ENCODE measurements around the gene NFIA.

NFIA gene

GRCh38 chr1:61404597-61405376 is 322.4 kb downstream of the NFIA start:
- DNase-seq, result no peak

DNA sequence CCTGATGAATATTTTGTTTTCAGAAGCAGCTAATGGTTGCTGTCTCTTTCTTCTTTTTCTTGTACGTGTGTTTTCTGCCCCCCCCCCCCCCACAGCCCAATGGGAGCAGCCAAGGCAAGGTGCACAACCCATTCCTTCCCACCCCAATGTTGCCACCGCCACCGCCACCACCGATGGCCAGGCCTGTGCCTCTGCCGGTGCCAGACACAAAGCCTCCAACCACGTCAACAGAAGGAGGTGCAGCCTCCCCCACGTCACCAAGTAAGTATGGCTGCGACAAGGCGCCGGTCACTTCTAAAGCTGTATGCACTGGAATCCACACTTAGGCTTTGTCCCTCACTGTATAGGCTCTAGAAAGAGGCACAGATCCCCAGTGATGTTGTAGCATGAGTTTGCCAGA is 324.1 kb downstream of the NFIA start:
- no peak for DNase-seq

DNA sequence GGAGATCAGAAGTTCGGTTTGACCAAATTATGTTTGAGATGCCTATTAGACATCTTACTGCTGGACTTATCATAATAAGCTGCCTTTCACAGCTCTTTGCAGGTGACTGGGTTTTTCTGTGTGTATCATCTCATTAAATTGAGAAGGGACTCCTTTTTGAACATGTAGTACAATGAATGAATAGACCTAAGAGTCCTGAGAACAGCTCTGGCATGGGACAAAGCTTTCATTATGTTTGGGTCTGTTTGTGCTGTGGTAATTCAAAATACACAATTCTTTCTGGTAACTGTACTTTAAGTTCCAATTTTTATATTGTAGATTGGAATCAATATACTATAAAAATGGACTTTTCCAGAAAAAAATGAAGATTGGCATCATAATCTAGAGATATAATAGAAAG is 330.2 kb downstream of the NFIA start:
- no peak for DNase-seq

- no peak for DNase-seq
These were observed 336.8 kb downstream of the NFIA start for GRCh38 chr1:61419196-61419595.

- DNase-seq, result no peak
These were observed 337.3 kb downstream of the NFIA start for GRCh38 chr1:61419657-61420056.

DNA sequence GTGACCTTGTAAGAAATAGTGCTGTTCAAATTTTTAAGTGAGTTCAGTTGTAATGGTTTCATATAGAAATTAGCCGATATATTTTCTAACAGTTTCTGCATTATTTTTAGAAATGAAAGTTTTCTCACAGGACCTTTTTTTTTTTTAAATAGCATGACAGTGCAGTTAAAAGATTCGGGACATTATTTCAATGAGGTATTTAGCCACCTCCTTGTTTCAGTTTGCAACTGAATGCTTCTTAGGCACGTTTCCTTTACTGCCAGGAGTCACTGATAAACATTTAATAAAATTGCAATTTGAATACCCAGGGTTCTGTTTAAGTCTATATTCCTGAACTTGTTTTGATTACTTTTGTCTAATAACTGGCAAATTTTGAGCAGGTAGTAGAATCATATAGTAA is 337.9 kb downstream of the NFIA start:
- DNase-seq, result no peak

- DNase-seq, result no peak
These were observed 338.8 kb downstream of the NFIA start for GRCh38 chr1:61420909-61421835.

GRCh38 chr1:61423643-61424042 is 341.3 kb downstream of the NFIA start:
- DNase-seq, result no peak

DNA sequence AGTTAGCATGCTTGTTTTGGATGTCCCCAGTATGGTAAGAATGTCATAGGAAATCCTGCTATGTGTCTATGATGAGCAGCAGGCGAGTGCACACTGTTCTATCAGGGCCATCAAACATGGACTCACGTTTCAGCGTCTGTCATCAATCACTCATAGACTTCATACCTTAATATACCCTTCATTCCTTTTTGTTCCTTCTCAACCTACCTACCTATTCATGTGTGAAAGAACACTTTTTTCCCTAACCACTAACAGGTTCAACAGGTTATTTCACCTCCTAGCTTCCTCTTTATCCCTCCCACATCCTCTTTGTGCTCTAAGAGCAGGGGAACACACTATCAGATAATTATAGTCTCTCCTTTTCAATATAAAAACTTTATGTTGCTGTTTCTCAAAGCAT is 342.0 kb downstream of the NFIA start:
- no peak for DNase-seq

DNA sequence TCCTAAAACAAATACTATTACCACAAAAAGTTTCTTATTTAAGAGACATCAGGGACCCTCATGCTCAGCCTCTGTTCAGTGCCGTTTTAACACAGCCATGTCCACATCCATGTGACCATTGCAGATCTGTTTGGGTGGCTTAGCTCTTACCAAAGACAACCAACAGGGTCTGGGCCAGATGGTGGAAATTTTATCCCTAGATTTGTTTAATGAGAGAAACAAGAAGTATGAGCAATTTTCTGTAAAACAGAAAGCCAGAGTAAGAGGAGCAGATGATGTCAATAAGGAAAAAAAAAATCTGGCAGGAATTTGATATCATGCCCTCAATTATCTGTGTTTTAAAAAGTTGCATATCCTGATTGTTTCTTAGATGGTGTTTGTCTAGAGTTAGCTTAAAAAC is 342.7 kb downstream of the NFIA start:
- DNase-seq, result no peak

- no peak for DNase-seq
These were observed 343.9 kb downstream of the NFIA start for GRCh38 chr1:61426254-61426653.

DNA sequence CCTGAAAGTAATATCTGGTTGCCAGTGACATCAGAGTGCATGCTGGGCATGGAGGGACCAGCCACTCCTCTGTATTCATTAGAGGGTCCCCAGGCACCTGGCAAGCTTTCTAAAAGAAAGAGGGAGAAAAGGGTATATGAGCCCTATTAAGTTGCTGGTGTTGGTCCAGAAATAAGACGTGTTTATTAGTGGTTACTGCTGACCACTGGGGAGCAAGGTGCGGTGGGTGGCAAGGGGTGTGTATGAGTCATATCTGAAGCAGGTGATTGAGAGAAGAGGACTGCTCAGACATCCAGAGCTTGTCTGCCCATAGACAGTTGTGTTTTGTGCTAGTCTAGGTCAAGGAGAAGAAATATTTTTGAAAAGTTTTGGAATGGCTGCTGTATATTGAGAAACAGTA is 344.5 kb downstream of the NFIA start:
- DNase-seq, result no peak

- no peak for DNase-seq
These were observed 345.1 kb downstream of the NFIA start for GRCh38 chr1:61427510-61427909.

- DNase-seq, result no peak
These were observed 345.8 kb downstream of the NFIA start for GRCh38 chr1:61428146-61428545.

- DNase-seq, result no peak
These were observed 350.4 kb downstream of the NFIA start for GRCh38 chr1:61432616-61433388.

- DNase-seq, result no peak
These were observed 351.3 kb downstream of the NFIA start for GRCh38 chr1:61433646-61434045.

GRCh38 chr1:61434276-61434675 is 351.9 kb downstream of the NFIA start:
- DNase-seq, result no peak

- DNase-seq, result no peak
These were observed 352.9 kb downstream of the NFIA start for GRCh38 chr1:61435226-61435625.

DNA sequence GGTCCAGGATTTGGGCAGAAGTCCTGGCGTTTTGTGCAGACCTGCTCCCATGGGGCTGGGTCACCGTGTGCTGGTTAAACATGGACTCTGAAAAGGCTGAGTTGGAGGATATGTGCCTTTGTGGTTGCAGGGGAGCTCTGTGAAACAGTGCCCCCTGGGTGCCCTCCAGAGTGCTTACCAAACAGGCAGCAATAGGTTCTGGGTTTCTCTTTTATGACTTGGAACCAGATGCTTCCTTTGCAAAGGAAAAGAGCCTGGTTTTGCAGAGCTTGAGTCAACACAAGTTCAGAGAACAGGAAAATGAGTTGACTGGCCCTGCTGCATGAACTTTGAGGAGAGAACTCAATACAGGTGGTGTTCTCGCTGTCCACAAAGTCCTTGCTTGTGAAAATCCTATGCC is 353.7 kb downstream of the NFIA start:
- DNase-seq, result no peak

GRCh38 chr1:61436491-61437120 is 354.2 kb downstream of the NFIA start:
- DNase-seq, result no peak

GRCh38 chr1:61439234-61439633 is 356.9 kb downstream of the NFIA start:
- no peak for DNase-seq

DNA sequence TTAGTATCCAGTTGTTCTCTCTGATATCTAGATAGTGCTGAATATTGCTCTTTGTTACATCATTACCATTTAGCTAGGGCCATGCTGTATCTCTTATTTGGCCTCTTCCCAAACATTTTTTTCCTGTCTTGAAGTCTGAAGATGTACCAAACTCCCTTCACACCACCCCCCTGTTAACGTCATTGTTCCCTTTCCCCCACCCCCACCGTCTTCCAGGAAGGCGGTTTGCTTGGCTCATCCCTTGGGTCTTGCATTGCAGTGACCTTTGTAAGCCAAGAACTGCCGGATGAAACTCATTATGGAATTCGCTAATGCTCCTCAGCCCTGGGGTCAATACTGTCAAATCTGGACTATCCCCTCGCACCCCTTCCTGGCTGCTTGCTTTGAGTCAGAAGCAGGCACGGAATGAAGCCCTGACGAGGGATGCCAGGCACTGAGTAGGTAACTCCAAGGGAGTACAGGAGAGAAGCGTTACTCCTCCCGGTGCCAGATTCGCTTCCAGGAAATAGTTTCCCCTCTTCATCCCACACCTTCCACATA is 359.4 kb downstream of the NFIA start:
- no peak for DNase-seq

All from inflammatory macrophage (primary cell).